AG10803 (cell line): ENCODE measurements around the gene SH3PXD2A.

ENCODE experiments used
- DNase-seq: peaks from one replicate; pipeline ENCODE4 v3.0.0; 2010; ENCODE audit warnings: low read depth
- H3K4me3 ChIP-seq: 2 replicates; pipeline ENCODE4 v1.5.1; 2011; ENCODE audit warnings: mild to moderate bottlenecking, low read length, control low read depth
- CTCF ChIP-seq: conservative IDR thresholded peaks from 2 replicates; pipeline ENCODE4 v1.5.1; 2011; ENCODE audit warnings: mild to moderate bottlenecking, low read length, control low read depth, inconsistent platforms

The SH3PXD2A gene

GRCh38 chr10:103885617-103886016 is 30.2 kb upstream of the SH3PXD2A start:
- DNase-seq: peak; percentile 82
- H3K4me3 ChIP-seq: no peak overlapping the region
- TF ChIP-seq CTCF: no peak

GRCh38 chr10:103884681-103885139 is 29.3 kb upstream of the SH3PXD2A start:
- TF ChIP-seq CTCF: peak; percentile 86
- peak; percentile 69 for DNase-seq

GRCh38 chr10:103882285-103883007 is 27.1 kb upstream of the SH3PXD2A start:
- no peak overlapping the region for H3K4me3 ChIP-seq
- no peak for TF ChIP-seq CTCF
- no peak for DNase-seq

More at GRCh38 chr10:103884681-103885139, 29.3 kb upstream of the SH3PXD2A start:
- no peak overlapping the region for H3K4me3 ChIP-seq

- DNase-seq: no peak
- no peak overlapping the region for H3K4me3 ChIP-seq
- TF ChIP-seq CTCF: no peak
Measured at GRCh38 chr10:103881416-103882284, 26.3 kb upstream of the SH3PXD2A start.

GRCh38 chr10:103879831-103880230 is 24.5 kb upstream of the SH3PXD2A start:
- no peak for DNase-seq
- no peak overlapping the region for H3K4me3 ChIP-seq
- TF ChIP-seq CTCF: no peak

GRCh38 chr10:103879409-103879808 is 24.0 kb upstream of the SH3PXD2A start:
- DNase-seq: no peak
- TF ChIP-seq CTCF: no peak
- no peak overlapping the region for H3K4me3 ChIP-seq

GRCh38 chr10:103877861-103878260 is 22.5 kb upstream of the SH3PXD2A start:
- no peak for TF ChIP-seq CTCF
- no peak overlapping the region for H3K4me3 ChIP-seq
- no peak for DNase-seq
